ENCODE results near the gene FAF1.
A peak's percentile ranks its signal among the peaks of the same experiment; 100 is the strongest.

Gene FAF1

GRCh38 chr1:50973875-50974617 lies 14.0 kb upstream of the FAF1 start:
- no peak for DNase-seq
- TF ChIP-seq POLR2A (IDR thresholded peaks at IDR 0.05; ENCODE audit: low read length) (no peak), GATA1 (IDR thresholded peaks at IDR 0.05; ENCODE audit: low read depth, low read length) (no peak)

DNA sequence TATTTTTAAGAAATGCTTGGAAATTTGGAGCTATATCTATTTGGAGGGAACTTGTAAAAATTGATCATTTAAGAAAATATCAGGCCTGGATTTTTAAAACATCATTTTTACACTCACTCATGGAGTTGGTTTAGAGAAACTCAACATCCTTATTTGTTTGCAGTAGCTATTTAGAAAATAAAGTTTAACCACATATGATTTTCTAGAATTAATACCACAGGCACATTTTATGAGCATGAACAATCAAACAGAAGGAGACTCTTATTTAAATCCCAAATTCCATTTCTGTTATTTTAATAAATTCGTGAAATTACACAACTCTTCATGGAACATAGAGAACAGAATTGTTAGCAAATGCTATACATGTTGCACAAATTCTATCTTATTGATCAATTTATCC lies 13.2 kb upstream of the FAF1 start:
- DNase-seq = no peak
- TF ChIP-seq POLR2A (IDR thresholded peaks at IDR 0.05; ENCODE audit: low read length) = no peak
- no peak for TF ChIP-seq GATA1 (IDR thresholded peaks at IDR 0.05; ENCODE audit: low read depth, low read length)

- DNase-seq = no peak
- TF ChIP-seq POLR2A (IDR thresholded peaks at IDR 0.05; ENCODE audit: low read length) (no peak), GATA1 (IDR thresholded peaks at IDR 0.05; ENCODE audit: low read depth, low read length) (no peak)
Measured at GRCh38 chr1:50972766-50973165, 12.7 kb upstream of the FAF1 start.

DNA sequence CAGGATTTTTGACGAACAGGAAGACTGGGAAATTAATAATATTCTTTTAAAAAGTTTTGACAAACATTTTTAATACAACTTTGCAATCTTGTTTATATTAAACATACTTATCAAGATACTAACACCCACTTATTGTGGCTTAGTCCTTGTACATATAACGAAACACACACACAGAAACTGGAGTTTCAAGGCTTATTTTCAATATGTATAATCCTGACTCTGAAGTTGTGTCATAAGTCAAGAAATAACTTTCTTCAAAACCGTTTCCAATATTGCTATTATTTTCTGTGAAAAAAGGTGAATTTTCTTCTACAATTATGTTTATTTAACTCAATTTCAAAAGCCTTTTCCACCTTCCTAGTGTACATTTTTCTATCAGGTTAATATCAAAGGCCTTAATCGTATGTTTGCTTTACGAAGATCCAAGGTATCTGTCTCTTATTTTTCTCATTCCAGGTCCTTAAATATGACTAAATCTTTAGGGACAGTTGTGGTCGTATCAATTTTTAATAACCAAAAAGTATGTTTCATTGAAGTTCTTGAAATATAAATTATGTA lies 11.8 kb upstream of the FAF1 start:
- no peak for DNase-seq
- TF ChIP-seq GATA1 (IDR thresholded peaks at IDR 0.05; ENCODE audit: low read depth, low read length) (no peak), POLR2A (IDR thresholded peaks at IDR 0.05; ENCODE audit: low read length) (no peak)

- TF ChIP-seq POLR2A (IDR thresholded peaks at IDR 0.05; ENCODE audit: low read length) (no peak), GATA1 (IDR thresholded peaks at IDR 0.05; ENCODE audit: low read depth, low read length) (no peak)
Measured at GRCh38 chr1:50970931-50971582, 11.0 kb upstream of the FAF1 start.

DNA sequence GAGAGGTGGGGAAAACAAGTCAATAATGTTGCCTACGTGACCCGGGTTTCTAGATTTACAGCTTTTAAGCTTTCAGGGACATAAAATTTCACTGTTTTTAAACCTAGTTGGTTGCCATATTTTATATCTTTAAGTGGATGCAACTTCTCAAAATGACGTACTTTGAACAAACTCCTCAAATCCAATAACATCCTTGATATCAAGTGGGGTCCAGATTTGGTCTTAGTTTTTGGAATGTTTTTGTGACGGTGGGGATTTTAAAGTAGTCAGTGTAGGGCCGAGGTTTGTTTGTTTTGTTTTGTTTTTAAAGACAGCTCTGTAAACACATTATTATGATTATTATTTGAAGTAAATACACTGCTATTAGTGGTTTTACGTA lies 10.4 kb upstream of the FAF1 start:
- DNase-seq = no peak
- TF ChIP-seq GATA1 (IDR thresholded peaks at IDR 0.05; ENCODE audit: low read depth, low read length) (no peak), POLR2A (IDR thresholded peaks at IDR 0.05; ENCODE audit: low read length) (no peak)

More at GRCh38 chr1:50970931-50971582, 11.0 kb upstream of the FAF1 start:
- DNase-seq = peak in 1 of 2 experiments; percentile 46

DNA sequence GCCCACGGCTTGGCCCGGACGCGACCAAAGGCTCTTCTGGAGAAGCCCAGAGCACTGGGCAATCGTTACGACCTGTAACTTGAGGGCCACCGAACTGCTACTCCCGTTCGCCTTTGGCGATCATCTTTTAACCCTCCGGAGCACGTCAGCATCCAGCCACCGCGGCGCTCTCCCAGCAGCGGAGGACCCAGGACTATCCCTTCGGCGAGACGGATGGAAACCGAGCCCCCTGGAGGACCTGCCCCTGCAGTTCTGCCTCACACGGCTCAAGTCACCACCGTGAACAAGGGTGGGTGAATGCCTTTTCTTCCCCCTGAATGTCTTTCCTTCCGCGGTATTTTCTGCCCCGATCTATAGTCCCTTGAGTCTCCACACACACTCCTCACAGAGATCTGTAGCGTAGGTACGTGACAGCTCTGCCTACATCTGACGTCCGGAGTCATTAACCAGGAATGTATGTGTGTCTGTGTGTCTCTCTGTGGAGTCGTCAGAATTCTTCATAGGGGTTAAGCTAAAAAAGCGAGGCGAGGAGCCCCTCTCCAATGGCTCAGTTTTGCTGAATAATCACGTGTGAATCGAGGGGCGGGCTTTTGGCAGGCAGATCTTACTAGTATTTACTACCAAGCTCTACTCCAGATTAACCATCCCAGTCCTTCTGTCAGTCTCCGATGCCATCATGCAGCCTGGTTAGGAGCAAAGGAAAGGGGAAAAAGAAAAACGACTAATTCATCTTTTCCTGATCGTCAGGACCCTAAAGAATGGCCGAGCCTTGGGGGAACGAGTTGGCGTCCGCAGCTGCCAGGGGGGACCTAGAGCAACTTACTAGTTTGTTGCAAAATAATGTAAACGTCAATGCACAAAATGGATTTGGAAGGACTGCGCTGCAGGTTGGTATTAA lies 9.8 kb upstream of the FAF1 start, which contains the start of gene CDKN2C:
Gene CDKN2C (plus strand): TSS at position 635 of the 898 bp plus-strand sequence. CDS start 124 bp downstream, at position 759.
- TF ChIP-seq POLR2A (IDR thresholded peaks at IDR 0.05; ENCODE audit: low read length) (peak; percentile 95), GATA1 (IDR thresholded peaks at IDR 0.05; ENCODE audit: low read depth, low read length) (no peak)

GRCh38 chr1:50968821-50969610 lies 8.9 kb upstream of the FAF1 start:
- no peak for TF ChIP-seq GATA1 (IDR thresholded peaks at IDR 0.05; ENCODE audit: low read depth, low read length)
- peak; percentile 86 for TF ChIP-seq POLR2A (IDR thresholded peaks at IDR 0.05; ENCODE audit: low read length)
- peak; percentile 86 to 90 for DNase-seq

More for the DNA sequence above, 9.8 kb upstream of the FAF1 start, which contains the start of gene CDKN2C:
- peak; percentile 86 to 87 for DNase-seq

GRCh38 chr1:50968158-50968820 lies 8.2 kb upstream of the FAF1 start:
- peak; percentile 94 to 96 for DNase-seq
- peak; percentile 81 for TF ChIP-seq POLR2A (IDR thresholded peaks at IDR 0.05; ENCODE audit: low read length)
- no peak for TF ChIP-seq GATA1 (IDR thresholded peaks at IDR 0.05; ENCODE audit: low read depth, low read length)

- no peak for TF ChIP-seq GATA1 (IDR thresholded peaks at IDR 0.05; ENCODE audit: low read depth, low read length)
- no peak for TF ChIP-seq POLR2A (IDR thresholded peaks at IDR 0.05; ENCODE audit: low read length)
- peak; percentile 55 to 59 for DNase-seq
Measured at GRCh38 chr1:50967416-50968157, 7.5 kb upstream of the FAF1 start.

DNA sequence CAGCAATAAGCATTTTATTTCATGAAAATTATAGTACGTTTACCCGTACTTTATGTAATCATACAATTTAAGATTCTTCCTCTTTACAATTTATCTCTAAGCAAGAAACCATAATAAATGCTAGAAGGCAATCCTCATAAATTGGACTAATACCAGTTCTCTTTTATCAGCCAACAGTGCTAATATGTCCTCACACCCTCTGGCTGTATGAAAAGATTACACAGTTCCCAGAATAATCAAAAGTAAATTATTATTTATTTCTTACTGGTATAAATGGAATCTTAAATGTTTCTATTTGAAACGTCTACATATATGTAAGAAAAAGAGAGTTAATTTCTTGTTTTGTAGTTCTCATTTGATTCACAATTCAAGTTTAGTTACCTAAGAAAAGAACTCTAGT lies 6.9 kb upstream of the FAF1 start:
- TF ChIP-seq GATA1 (IDR thresholded peaks at IDR 0.05; ENCODE audit: low read depth, low read length) (no peak), POLR2A (IDR thresholded peaks at IDR 0.05; ENCODE audit: low read length) (no peak)
- peak; percentile 64 to 66 for DNase-seq

- no peak for DNase-seq
- TF ChIP-seq GATA1 (IDR thresholded peaks at IDR 0.05; ENCODE audit: low read depth, low read length) (no peak), POLR2A (IDR thresholded peaks at IDR 0.05; ENCODE audit: low read length) (no peak)
Measured at GRCh38 chr1:50964863-50965262, 4.8 kb upstream of the FAF1 start.
